Right lobe of liver (tissue), 6 donors: ENCODE data around the gene MED12L. TPM values are rescaled to one million over a fixed set of nuclear protein-coding genes. Genes with fewer than 3 reads are reported as not detected.

Experiments used
- ATAC-seq, 4 donors: fragments of 200-7000 bp; cut with Tn5 transposase; one replicate each; pipeline ENCODE4 v1.9.1; 2020; ENCODE audit warnings: mild to moderate bottlenecking in 4 of 4, moderate library complexity in 4 of 4
- DNase-seq, 3 donors: peaks; one replicate each; pipeline ENCODE4 v3.0.0-alpha.2; 2020
- H3K27ac ChIP-seq, 3 donors: fragments of 200-600 bp; one replicate each; pipeline ENCODE4 v1.8.0; 2022
- H3K27me3 ChIP-seq, 2 donors: fragments of 200-600 bp; one replicate each; pipeline ENCODE4 v1.8.0; 2022
- H3K36me3 ChIP-seq, 4 donors: fragments of 200-600 bp; sonication (generic) in 1 of 4; one replicate each; pipeline versions ENCODE4 v1.5.1 to v1.8.0; 2017 to 2022; ENCODE audit warnings: control low read depth in 1 of 4
- H3K4me1 ChIP-seq, 4 donors: fragments of 200-600 bp; sonication (generic) in 1 of 4; one replicate each; pipeline versions ENCODE4 v1.5.1 to v1.8.0; 2017 to 2022; ENCODE audit warnings: control low read depth in 1 of 4
- H3K4me3 ChIP-seq, 3 donors: fragments of 200-600 bp; one replicate each; pipeline ENCODE4 v1.8.0; 2022
- H3K9me3 ChIP-seq, 4 donors: fragments of 200-600 bp; sonication (generic) in 1 of 4; one replicate each; pipeline versions ENCODE4 v1.5.1 to v1.8.0; 2017 to 2022; ENCODE audit warnings: control low read depth in 1 of 4
- CTCF ChIP-seq, 4 donors: fragments of 200-600 bp in 3 of 4; fragments of 450-650 bp in 1 of 4; IDR thresholded peaks; one replicate each; pipeline versions ENCODE4 v1.5.1 to v1.8.0; 2016 to 2022; ENCODE audit warnings: antibody characterized with exemption in 4 of 4, mild to moderate bottlenecking in 2 of 4
- POLR2A ChIP-seq: fragments of 450-650 bp; IDR thresholded peaks from one replicate; pipeline ENCODE4 v1.6.1; 2017; ENCODE audit warnings: antibody characterized with exemption, mild to moderate bottlenecking
- WGBS: methylation state at CpG from one replicate; pipeline ENCODE4 v1.1.6; 2018; ENCODE audit warnings: low coverage, low lambda C conversion rate; ENCODE audit not compliant: insufficient coverage; ENCODE audit errors: missing lambda C conversion rate; 5-methylcytosine and 5-hydroxymethylcytosine counted together
- intact Hi-C, 2 donors: fragments of 100-400 bp; cut with DNase I; formaldehyde crosslinking; loops; one replicate each; pipeline versions ENCODE4 v1.11.2 to v1.14.1; 2022
- total RNA-seq, 6 experiments: library from RNA; depleted of rRNA in 2 of 6; stranded (reverse); fragments of >200 nt in 2 of 6; fragmentation: NEBNext Ultra II Directional in 3 of 6; extraction: Animal tissue kit (Norgen Biotek cat#: 25700) in 3 of 6; gene quantifications; one replicate each; pipeline versions ENCODE4 v1.1.0 to v1.2.4, GENCODE V29; 2016 to 2023
- donor health status: DM: no; HTN: yes; CAD: no.
- donor health status: DM: no; HTN: no; CAD: no.
- donor health status: DM: no; HTN: no; CAD: no.
- donor health status: DM: no; HTN: yes; CAD: no.
- donor health status: DM: no; HTN: yes; CAD: no.

Gene MED12L
- total RNA-seq, 6 experiments from 2014 or later, result 0.04 to 0.64 (median 0.40) TPM

GRCh38 chr3:151106311-151106710, 20.8 kb downstream of the MED12L start:
- WGBS, result 93% methylated on average over 2 of the region's 2 CpGs
- intact Hi-C loops, result no loop called here

GRCh38 chr3:151107177-151107576, 21.7 kb downstream of the MED12L start:
- intact Hi-C loops, result no loop called here
- no peaks in the 10 kb centered on the region for H3K36me3 ChIP-seq
- WGBS, result 69% methylated on average over 3 of the region's 4 CpGs
- no peak overlapping the region for H3K4me3 ChIP-seq
- no peaks in the 10 kb centered on the region for H3K27me3 ChIP-seq
- no peak overlapping the region for H3K27ac ChIP-seq
- DNase-seq (no peak), ATAC-seq (no peak)
- no peaks in the 10 kb centered on the region for H3K9me3 ChIP-seq
- H3K4me1 ChIP-seq, result no peaks in the 10 kb centered on the region
- TF ChIP-seq CTCF (IDR thresholded peaks at IDR 0.05) (no peak), POLR2A (no peak)

More at GRCh38 chr3:151106311-151106710, 20.8 kb downstream of the MED12L start:
- Histone ChIP-seq H3K27me3 (no peaks in the 10 kb centered on the region), H3K4me1 (no peaks in the 10 kb centered on the region), H3K4me3 (no peak overlapping the region), H3K27ac (no peak overlapping the region), H3K36me3 (no peaks in the 10 kb centered on the region), H3K9me3 (no peaks in the 10 kb centered on the region)
- DNase-seq (no peak), ATAC-seq (no peak)
- no peak for TF ChIP-seq CTCF (IDR thresholded peaks at IDR 0.05)
- no peak for TF ChIP-seq POLR2A

GRCh38 chr3:151107701-151108100, 22.2 kb downstream of the MED12L start:
- DNase-seq (no peak), ATAC-seq (no peak)
- intact Hi-C loops, result no loop called here
- Histone ChIP-seq H3K4me3 (no peak overlapping the region), H3K4me1 (no peaks in the 10 kb centered on the region), H3K27me3 (no peaks in the 10 kb centered on the region), H3K27ac (no peak overlapping the region), H3K9me3 (no peaks in the 10 kb centered on the region), H3K36me3 (no peaks in the 10 kb centered on the region)
- 82% methylated on average over 5 of the region's 5 CpGs for WGBS
- no peak for TF ChIP-seq CTCF (IDR thresholded peaks at IDR 0.05)
- no peak for TF ChIP-seq POLR2A

- TF ChIP-seq CTCF (IDR thresholded peaks at IDR 0.05) (no peak), POLR2A (no peak)
- DNase-seq (no peak), ATAC-seq (no peak)
- Histone ChIP-seq H3K27me3 (no peaks in the 10 kb centered on the region), H3K36me3 (no peaks in the 10 kb centered on the region), H3K27ac (no peak overlapping the region), H3K9me3 (no peaks in the 10 kb centered on the region), H3K4me1 (no peaks in the 10 kb centered on the region), H3K4me3 (no peak overlapping the region)
- intact Hi-C loops, result no loop called here
- 57% methylated on average over 8 of the region's 8 CpGs for WGBS
Measured at GRCh38 chr3:151109286-151109800, 23.9 kb downstream of the MED12L start.

- intact Hi-C loops, result no loop called here
- Histone ChIP-seq H3K27ac (no peak overlapping the region), H3K9me3 (no peaks in the 10 kb centered on the region), H3K4me1 (no peaks in the 10 kb centered on the region), H3K4me3 (no peak overlapping the region), H3K27me3 (no peaks in the 10 kb centered on the region), H3K36me3 (no peaks in the 10 kb centered on the region)
- ATAC-seq (no peak), DNase-seq (no peak)
- no peak for TF ChIP-seq POLR2A
- no peak for TF ChIP-seq CTCF (IDR thresholded peaks at IDR 0.05)
- WGBS, result 61% methylated on average over 3 of the region's 3 CpGs
Measured at GRCh38 chr3:151112731-151113130, 27.3 kb downstream of the MED12L start.
